Osteoblast (primary cell): ENCODE results near the gene EHD2. TPM values are rescaled to one million over a fixed set of nuclear protein-coding genes. Genes with fewer than 3 reads are reported as not detected.

Experiments used
- DNase-seq: peaks from one replicate; pipeline ENCODE4 v3.0.0; 2011; ENCODE audit warnings: low spot score, mixed read lengths; ENCODE audit not compliant: insufficient read length; ENCODE audit errors: missing footprints
- H2AFZ ChIP-seq: 2 replicates; pipeline ENCODE4 v1.6.0; 2011; ENCODE audit warnings: mild to moderate bottlenecking, low read length
- H3K27ac ChIP-seq: 2 replicates; pipeline ENCODE4 v1.5.1; 2011; ENCODE audit warnings: mild to moderate bottlenecking, low read depth, low read length, moderate library complexity
- H3K27me3 ChIP-seq: 2 replicates; pipeline ENCODE4 v1.6.0; 2012; ENCODE audit warnings: mild to moderate bottlenecking, control low read depth, inconsistent platforms, low read length, moderate library complexity; ENCODE audit not compliant: insufficient read depth
- H3K36me3 ChIP-seq: 2 replicates; pipeline ENCODE4 v1.5.1; 2011; ENCODE audit warnings: mild to moderate bottlenecking, low read length, control low read depth, moderate library complexity; ENCODE audit not compliant: insufficient read depth
- H3K4me1 ChIP-seq: 2 replicates; pipeline ENCODE4 v1.5.1; 2011; ENCODE audit warnings: mild to moderate bottlenecking, low read length, control low read depth, moderate library complexity; ENCODE audit not compliant: insufficient read depth
- H3K4me2 ChIP-seq: 2 replicates; pipeline ENCODE4 v1.6.0; 2011; ENCODE audit warnings: mild to moderate bottlenecking, low read length; ENCODE audit not compliant: insufficient read depth
- H3K4me3 ChIP-seq: fragments of 200-600 bp; sonication (generic); 3 replicates; pipeline ENCODE4 v1.5.1; 2012; ENCODE audit warnings: mild to moderate bottlenecking, low read length, inconsistent platforms; ENCODE audit not compliant: insufficient read depth
- H3K79me2 ChIP-seq: 2 replicates; pipeline ENCODE4 v1.6.0; 2012; ENCODE audit warnings: mild to moderate bottlenecking, low read length, control low read depth, inconsistent platforms; ENCODE audit not compliant: insufficient read depth
- H3K9me3 ChIP-seq: 2 replicates; pipeline ENCODE4 v1.5.1; 2011; ENCODE audit warnings: low read depth, low read length, control low read depth
- H4K20me1 ChIP-seq: 2 replicates; pipeline ENCODE4 v1.6.0; 2012; ENCODE audit warnings: mild to moderate bottlenecking, low read length, control low read depth; ENCODE audit not compliant: insufficient read depth
- total RNA-seq: library from RNA; depleted of rRNA; stranded (reverse); fragments of >200 nt; gene quantifications from 2 replicates; pipeline ENCODE4 v1.2.3, GENCODE V29; 2012
- TF ChIP-seq, protein P1 (sequence below): IDR thresholded peaks from 2 replicates; pipeline ENCODE4 v1.5.1; 2011; ENCODE audit warnings: mild to moderate bottlenecking, low read depth, low read length, moderate library complexity; ENCODE audit errors: extremely low read depth

Gene EHD2
- total RNA-seq, 1 donor = 144 TPM

DNA sequence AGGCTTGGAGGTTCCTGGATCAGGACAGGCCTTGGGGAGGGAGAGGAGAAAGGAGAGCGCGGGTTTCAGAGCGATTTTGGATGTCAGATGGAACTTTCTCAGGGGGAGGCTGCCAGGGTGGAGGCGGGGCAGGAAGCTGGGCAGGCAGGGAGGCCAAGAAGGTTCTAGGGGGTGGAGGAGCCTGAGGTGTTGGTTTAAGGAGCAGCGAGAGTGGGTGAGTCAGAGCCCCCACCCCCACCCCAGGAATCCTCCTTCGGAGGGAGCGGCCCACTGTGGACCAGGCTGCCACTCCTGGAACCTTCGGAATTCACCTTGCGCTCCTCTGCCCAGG, 16.2 kb downstream of the EHD2 start:
- peak overlapping the region; percentile 55 for H3K4me2 ChIP-seq
- no peaks in the 10 kb centered on the region for H3K9me3 ChIP-seq
- DNase-seq = peak; percentile 96
- H3K79me2 ChIP-seq = peaks cover 69% of the 10 kb centered on the region
- peak overlapping the region; percentile 68 for H3K27ac ChIP-seq
- H3K36me3 ChIP-seq = peaks cover 65% of the 10 kb centered on the region
- H3K4me3 ChIP-seq = peak overlapping the region; percentile 8
- H4K20me1 ChIP-seq = peaks cover 31% of the 10 kb centered on the region
- TF ChIP-seq, protein P1, sequence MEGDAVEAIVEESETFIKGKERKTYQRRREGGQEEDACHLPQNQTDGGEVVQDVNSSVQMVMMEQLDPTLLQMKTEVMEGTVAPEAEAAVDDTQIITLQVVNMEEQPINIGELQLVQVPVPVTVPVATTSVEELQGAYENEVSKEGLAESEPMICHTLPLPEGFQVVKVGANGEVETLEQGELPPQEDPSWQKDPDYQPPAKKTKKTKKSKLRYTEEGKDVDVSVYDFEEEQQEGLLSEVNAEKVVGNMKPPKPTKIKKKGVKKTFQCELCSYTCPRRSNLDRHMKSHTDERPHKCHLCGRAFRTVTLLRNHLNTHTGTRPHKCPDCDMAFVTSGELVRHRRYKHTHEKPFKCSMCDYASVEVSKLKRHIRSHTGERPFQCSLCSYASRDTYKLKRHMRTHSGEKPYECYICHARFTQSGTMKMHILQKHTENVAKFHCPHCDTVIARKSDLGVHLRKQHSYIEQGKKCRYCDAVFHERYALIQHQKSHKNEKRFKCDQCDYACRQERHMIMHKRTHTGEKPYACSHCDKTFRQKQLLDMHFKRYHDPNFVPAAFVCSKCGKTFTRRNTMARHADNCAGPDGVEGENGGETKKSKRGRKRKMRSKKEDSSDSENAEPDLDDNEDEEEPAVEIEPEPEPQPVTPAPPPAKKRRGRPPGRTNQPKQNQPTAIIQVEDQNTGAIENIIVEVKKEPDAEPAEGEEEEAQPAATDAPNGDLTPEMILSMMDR = no peak
- peak overlapping the region; percentile 4 for H2AFZ ChIP-seq
- H3K4me1 ChIP-seq = peaks cover 29% of the 10 kb centered on the region
- H3K27me3 ChIP-seq = no peaks in the 10 kb centered on the region

DNA sequence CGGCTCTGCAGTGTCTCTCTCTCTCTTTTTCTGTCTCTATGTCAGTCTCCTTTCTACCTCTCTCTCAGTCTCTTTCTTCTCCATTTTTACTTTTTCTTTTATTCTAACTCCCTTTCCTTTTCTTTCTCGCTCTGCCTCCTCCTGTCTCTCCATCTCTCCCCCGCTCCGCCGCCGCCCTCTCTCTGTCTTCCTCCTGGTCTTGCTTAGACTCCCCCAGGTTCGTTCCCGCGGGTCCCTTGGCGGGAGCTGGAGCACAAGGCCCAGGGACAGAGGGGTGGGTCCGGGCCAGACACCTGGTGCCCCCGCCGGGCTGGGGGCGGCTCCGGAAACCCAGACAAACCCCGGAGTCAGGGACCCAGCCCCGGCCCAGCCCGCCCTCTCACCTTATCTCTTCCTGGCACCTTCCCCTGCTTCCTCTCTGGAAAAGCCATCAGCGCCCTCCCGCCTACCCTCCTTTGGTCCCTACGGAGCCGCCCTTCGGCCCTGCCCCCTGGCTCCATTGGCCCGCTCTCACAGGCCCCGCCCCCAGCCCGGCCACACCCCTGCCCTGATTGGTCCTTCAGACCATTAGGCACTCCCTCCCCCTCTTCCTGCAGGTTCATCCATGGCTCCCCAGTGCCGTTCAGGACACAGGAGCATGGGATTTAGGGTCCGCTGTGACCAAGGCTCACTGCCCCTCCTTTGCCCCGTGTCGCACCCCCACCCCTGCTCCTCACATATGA, 16.7 kb downstream of the EHD2 start:
- peak overlapping the region; percentile 68 for H3K27ac ChIP-seq
- H2AFZ ChIP-seq = no peak overlapping the region
- no peaks in the 10 kb centered on the region for H3K27me3 ChIP-seq
- H3K79me2 ChIP-seq = peaks cover 69% of the 10 kb centered on the region
- peaks cover 31% of the 10 kb centered on the region for H4K20me1 ChIP-seq
- TF ChIP-seq, protein P1 = no peak
- peaks cover 67% of the 10 kb centered on the region for H3K36me3 ChIP-seq
- H3K4me1 ChIP-seq = peaks cover 29% of the 10 kb centered on the region
- peak overlapping the region; percentile 55 for H3K4me2 ChIP-seq
- peak; percentile 58 for DNase-seq
- H3K4me3 ChIP-seq = no peak overlapping the region
- no peaks in the 10 kb centered on the region for H3K9me3 ChIP-seq

DNA sequence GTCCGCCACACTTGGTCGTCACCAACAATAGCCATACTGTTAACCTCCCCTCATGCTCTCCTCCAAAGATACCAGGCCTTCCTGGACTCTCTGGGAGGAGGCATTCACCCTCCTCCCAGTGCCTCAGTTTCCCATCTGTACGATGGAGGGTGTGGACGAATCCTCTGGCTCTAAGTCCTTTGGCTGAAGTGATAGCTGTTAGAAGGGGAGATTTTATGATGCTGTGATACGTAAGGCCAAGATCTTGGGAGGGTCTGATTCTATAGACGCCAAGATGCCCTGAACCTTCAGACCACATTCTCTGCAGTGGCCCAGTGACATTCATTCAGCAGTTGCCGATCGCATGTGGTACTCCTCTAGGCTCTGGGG, 17.3 kb downstream of the EHD2 start:
- no peak overlapping the region for H3K4me3 ChIP-seq
- H3K27ac ChIP-seq = no peak overlapping the region
- no peaks in the 10 kb centered on the region for H3K27me3 ChIP-seq
- H3K4me1 ChIP-seq = peaks cover 29% of the 10 kb centered on the region
- TF ChIP-seq, protein P1 = no peak
- peaks cover 31% of the 10 kb centered on the region for H4K20me1 ChIP-seq
- peaks cover 70% of the 10 kb centered on the region for H3K79me2 ChIP-seq
- no peak overlapping the region for H2AFZ ChIP-seq
- no peaks in the 10 kb centered on the region for H3K9me3 ChIP-seq
- peaks cover 70% of the 10 kb centered on the region for H3K36me3 ChIP-seq
- no peak overlapping the region for H3K4me2 ChIP-seq
- peak; percentile 26 for DNase-seq

DNA sequence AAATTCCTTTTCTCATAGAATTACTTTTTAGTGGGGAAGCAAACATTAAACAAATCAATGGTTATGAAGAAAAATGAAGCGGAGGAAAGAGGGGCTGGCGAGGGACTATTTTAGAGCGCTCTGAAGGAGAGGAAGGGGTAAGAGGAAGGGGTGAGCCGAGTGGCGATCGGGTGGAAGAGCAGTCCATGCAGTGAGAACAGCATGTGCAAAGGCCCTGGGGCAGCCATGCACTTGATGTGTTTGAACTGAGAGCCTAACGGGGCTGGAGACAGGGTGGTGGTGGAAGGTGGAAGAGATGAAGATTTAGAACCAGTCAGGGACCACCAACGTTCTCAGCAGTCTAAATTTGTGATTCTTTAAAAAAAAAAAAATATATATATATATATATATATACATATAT, 17.7 kb downstream of the EHD2 start:
- TF ChIP-seq, protein P1 = no peak
- peaks cover 66% of the 10 kb centered on the region for H3K36me3 ChIP-seq
- H3K9me3 ChIP-seq = no peaks in the 10 kb centered on the region
- peaks cover 29% of the 10 kb centered on the region for H3K4me1 ChIP-seq
- no peak overlapping the region for H3K4me3 ChIP-seq
- H3K4me2 ChIP-seq = no peak overlapping the region
- H3K27ac ChIP-seq = no peak overlapping the region
- H2AFZ ChIP-seq = no peak overlapping the region
- peaks cover 66% of the 10 kb centered on the region for H3K79me2 ChIP-seq
- no peak for DNase-seq
- peaks cover 31% of the 10 kb centered on the region for H4K20me1 ChIP-seq
- H3K27me3 ChIP-seq = no peaks in the 10 kb centered on the region
